ENCODE results near the gene PIP4K2B. TPM values are rescaled to one million over a fixed set of nuclear protein-coding genes. Genes with fewer than 3 reads are reported as not detected.

Gene PIP4K2B
- total and polyA plus RNA-seq, 9 of the 15 experiments (the other 6 are each of a cell fraction or from before 2014, with no cell fraction given), result 3.7 to 29.9 (median 23.0) TPM

DNA sequence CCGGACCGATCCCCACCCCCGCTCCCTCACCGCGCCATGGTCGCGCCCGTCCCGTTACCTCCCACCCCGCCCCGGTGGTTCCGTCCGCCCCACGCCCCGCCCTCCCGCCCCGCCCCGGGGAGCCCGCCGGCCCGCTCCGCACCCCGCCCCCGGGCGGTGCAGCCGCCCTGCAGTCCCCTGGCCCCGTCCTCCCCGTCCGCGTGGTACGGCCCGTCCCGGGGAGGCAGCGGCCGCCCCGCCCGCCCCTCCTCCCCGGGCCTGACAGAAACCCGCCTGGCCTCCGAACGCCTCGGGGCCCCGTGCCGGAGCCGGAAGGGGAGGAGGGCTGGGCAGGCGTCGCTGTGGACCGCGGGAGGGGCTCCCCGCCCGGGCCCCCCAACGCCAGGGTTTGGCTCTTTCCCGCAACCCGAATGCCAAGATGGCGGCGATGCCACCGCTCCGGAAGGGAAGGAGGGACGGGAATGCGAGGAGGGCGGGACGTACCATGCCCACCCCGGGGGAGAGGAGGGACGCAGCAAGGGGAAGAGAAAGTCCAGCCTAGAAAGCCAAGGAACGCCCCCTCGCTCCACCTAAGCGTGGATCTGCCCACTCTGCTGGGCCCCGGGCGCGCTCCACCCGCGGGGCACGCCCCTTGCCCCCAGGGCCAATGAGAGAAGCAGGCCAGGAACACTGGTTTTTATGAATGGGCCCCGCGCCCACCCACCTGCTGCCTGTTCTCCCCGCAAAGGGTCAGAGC, at the start of gene PIP4K2B (continued):
- TF ChIP-seq, protein P1, sequence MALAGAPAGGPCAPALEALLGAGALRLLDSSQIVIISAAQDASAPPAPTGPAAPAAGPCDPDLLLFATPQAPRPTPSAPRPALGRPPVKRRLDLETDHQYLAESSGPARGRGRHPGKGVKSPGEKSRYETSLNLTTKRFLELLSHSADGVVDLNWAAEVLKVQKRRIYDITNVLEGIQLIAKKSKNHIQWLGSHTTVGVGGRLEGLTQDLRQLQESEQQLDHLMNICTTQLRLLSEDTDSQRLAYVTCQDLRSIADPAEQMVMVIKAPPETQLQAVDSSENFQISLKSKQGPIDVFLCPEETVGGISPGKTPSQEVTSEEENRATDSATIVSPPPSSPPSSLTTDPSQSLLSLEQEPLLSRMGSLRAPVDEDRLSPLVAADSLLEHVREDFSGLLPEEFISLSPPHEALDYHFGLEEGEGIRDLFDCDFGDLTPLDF (CRISPR knock-in tag; IDR thresholded peaks at IDR 0.05), result no peak; the same call in 1 of the 2 replicates
- TF ChIP-seq POLR2B (IDR thresholded peaks at IDR 0.05; ENCODE audit: low read depth, partially characterized antibody), result peak; percentile 86
- TF ChIP-seq HNRNPUL1 (IDR thresholded peaks at IDR 0.05; ENCODE audit: low read length), result no peak
- TF ChIP-seq ZSCAN32 (CRISPR knock-in tag; IDR thresholded peaks at IDR 0.05), result 0 out of 2 replicates have a peak, but pooled peaks have one; percentile 4
- no peak for TF ChIP-seq SETDB1 (IDR thresholded peaks at IDR 0.05; ENCODE audit: low read length)
- TF ChIP-seq RFX1 (IDR thresholded peaks at IDR 0.05), result no peak
- TF ChIP-seq ZNF444 (CRISPR knock-in tag; IDR thresholded peaks at IDR 0.05), result no peak
- no peak for TF ChIP-seq RAD51 (IDR thresholded peaks at IDR 0.05; ENCODE audit: borderline replicate concordance, low read depth)
- TF ChIP-seq, protein P2, sequence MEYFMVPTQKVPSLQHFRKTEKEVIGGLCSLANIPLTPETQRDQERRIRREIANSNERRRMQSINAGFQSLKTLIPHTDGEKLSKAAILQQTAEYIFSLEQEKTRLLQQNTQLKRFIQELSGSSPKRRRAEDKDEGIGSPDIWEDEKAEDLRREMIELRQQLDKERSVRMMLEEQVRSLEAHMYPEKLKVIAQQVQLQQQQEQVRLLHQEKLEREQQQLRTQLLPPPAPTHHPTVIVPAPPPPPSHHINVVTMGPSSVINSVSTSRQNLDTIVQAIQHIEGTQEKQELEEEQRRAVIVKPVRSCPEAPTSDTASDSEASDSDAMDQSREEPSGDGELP (CRISPR knock-in tag; IDR thresholded peaks at IDR 0.05; ENCODE audit: borderline replicate concordance), result peak; percentile 72
- no peak for TF ChIP-seq KAT2B (IDR thresholded peaks at IDR 0.05; ENCODE audit: low read depth, low read length)
- TF ChIP-seq PHF21A (IDR thresholded peaks at IDR 0.05; ENCODE audit: borderline replicate concordance, low read depth), result no peak
- no peak for TF ChIP-seq TRIM28 (IDR thresholded peaks at IDR 0.05)
- TF ChIP-seq PHF20 (IDR thresholded peaks at IDR 0.05; ENCODE audit: partially characterized antibody), result peak; percentile 73
- no peak; the same call in 1 of the 2 replicates for TF ChIP-seq STAT5A (IDR thresholded peaks at IDR 0.05; ENCODE audit: borderline replicate concordance, low read length)
- no peak for TF ChIP-seq ZNF551 (CRISPR knock-in tag; IDR thresholded peaks at IDR 0.05)
